AG04449 (cell line): ENCODE measurements around the gene CABLES1.
A peak's percentile ranks its signal among the peaks of the same experiment; 100 is the strongest.

Source experiments
- CTCF ChIA-PET: fragments of 350-600 bp; formaldehyde crosslinking; extraction: SDS; loops from one replicate; lab custom pipeline; 2021; ENCODE audit warnings: antibody characterized with exemption; lab: Yijun Ruan, JAX
- POLR2A ChIA-PET: fragments of 400-600, 350-600 bp; formaldehyde crosslinking; extraction: SDS; loops from one replicate; lab custom pipeline; 2020; ENCODE audit warnings: antibody characterized with exemption, inconsistent platforms; lab: Yijun Ruan, JAX
- DNase-seq: peaks from one replicate; pipeline ENCODE4 v3.0.0-alpha.2; 2010; ENCODE audit warnings: low read depth, low spot score
- H3K4me3 ChIP-seq: 2 replicates; pipeline ENCODE4 v1.5.1; 2011; ENCODE audit warnings: low read depth, mild to moderate bottlenecking, control low read depth, low read length
- CTCF ChIP-seq: IDR thresholded peaks from one replicate; pipeline ENCODE4 v1.5.1; 2011; ENCODE audit warnings: mild to moderate bottlenecking, moderate library complexity, low read length, control low read depth, inconsistent platforms; ENCODE audit not compliant: insufficient read depth; ENCODE audit errors: missing control alignments

Gene CABLES1

GRCh38 chr18:23258566-23259469 lies 123.5 kb downstream of the CABLES1 start:
- CTCF ChIA-PET: interaction anchor here (0.9 to 1.5 kb wide), 3 partner anchors 10 to 228 kb away, joined by 3 to 4 read pairs (median 3); no protein-coding TSS in a partner anchor
- TF ChIP-seq CTCF: no peak
- POLR2A ChIA-PET: interaction anchor here (1.1 kb wide), 1 partner anchor 54 kb away, joined by 3 read pairs; no protein-coding TSS in a partner anchor
- no peak for DNase-seq
- no peak overlapping the region for H3K4me3 ChIP-seq

GRCh38 chr18:23259701-23260681 lies 124.7 kb downstream of the CABLES1 start:
- CTCF ChIA-PET: interaction anchor here (0.7 to 1.7 kb wide), 7 partner anchors 9 to 896 kb away, joined by 3 to 4 read pairs (median 4); no protein-coding TSS in a partner anchor
- DNase-seq: peak; percentile 36
- TF ChIP-seq CTCF: no peak
- peak overlapping the region; percentile 18 for H3K4me3 ChIP-seq
- POLR2A ChIA-PET: interaction anchor here (1.1 kb wide), 1 partner anchor 55 kb away, joined by 3 read pairs; no protein-coding TSS in a partner anchor

- no peak for TF ChIP-seq CTCF
- no peak for DNase-seq
- H3K4me3 ChIP-seq: no peak overlapping the region
- POLR2A ChIA-PET: no interaction called here
- CTCF ChIA-PET: interaction anchor here (0.7 to 1.7 kb wide), 3 partner anchors 13 to 118 kb away, joined by 4 read pairs; no protein-coding TSS in a partner anchor
Observed at GRCh38 chr18:23260926-23261590, 125.8 kb downstream of the CABLES1 start.

- no peak for DNase-seq
- TF ChIP-seq CTCF: no peak
- ChIA-PET POLR2A (no interaction called here), CTCF (no interaction called here)
- H3K4me3 ChIP-seq: no peak overlapping the region
Observed at GRCh38 chr18:23263551-23264235, 128.4 kb downstream of the CABLES1 start.

- DNase-seq: no peak
- no peak for TF ChIP-seq CTCF
- ChIA-PET CTCF (no interaction called here), POLR2A (no interaction called here)
- no peak overlapping the region for H3K4me3 ChIP-seq
Observed at GRCh38 chr18:23265682-23266399, 130.6 kb downstream of the CABLES1 start.
